HepG2 (cell line): ENCODE results near the gene CSF3R. TPM values are rescaled to one million over a fixed set of nuclear protein-coding genes. Genes with fewer than 3 reads are reported as not detected.

ENCODE experiments used
- CEBPB ChIP-seq: IDR thresholded peaks from 2 replicates; pipeline ENCODE4 v1.6.1; 2011; ENCODE audit warnings: low read depth, low read length, improper control_type of control experiment, borderline replicate concordance
- FOXJ3 ChIP-seq: sonication (generic); formaldehyde crosslinking; IDR thresholded peaks from 2 replicates; pipeline ENCODE4 v1.4.0; 2020; ENCODE audit warnings: missing genetic modification reagents, mild to moderate bottlenecking, borderline replicate concordance
- GABPB1 ChIP-seq: IDR thresholded peaks from 2 replicates; pipeline ENCODE4 v1.6.1; 2016; ENCODE audit warnings: mild to moderate bottlenecking, missing genetic modification reagents, moderate library complexity, missing compliant biosample characterization
- MEF2D ChIP-seq: sonication (generic); formaldehyde crosslinking; IDR thresholded peaks from 2 replicates; pipeline ENCODE4 v1.5.1; 2020; ENCODE audit warnings: mild to moderate bottlenecking, missing genetic modification reagents
- MIXL1 ChIP-seq: IDR thresholded peaks from 2 replicates; pipeline ENCODE4 v1.6.1; 2016
- TRIM24 ChIP-seq: sonication (generic); formaldehyde crosslinking; IDR thresholded peaks from 2 replicates; pipeline ENCODE4 v1.8.0; 2022; ENCODE audit warnings: mild to moderate bottlenecking, missing genetic modification reagents
- ZFX ChIP-seq: sonication (generic); formaldehyde crosslinking; IDR thresholded peaks from 2 replicates; pipeline ENCODE4 v1.4.0; 2020; ENCODE audit warnings: mild to moderate bottlenecking, low read depth, missing genetic modification reagents, moderate library complexity
- ZNF205 ChIP-seq: IDR thresholded peaks from 2 replicates; pipeline ENCODE4 v1.6.1; 2018; ENCODE audit warnings: missing biosample characterization, missing genetic modification reagents
- ZNF225 ChIP-seq: sonication (generic); formaldehyde crosslinking; IDR thresholded peaks from 2 replicates; pipeline ENCODE4 v1.4.0; 2020; ENCODE audit warnings: mild to moderate bottlenecking, missing genetic modification reagents
- ZNF230 ChIP-seq: sonication (generic); formaldehyde crosslinking; IDR thresholded peaks from 2 replicates; pipeline ENCODE4 v1.4.0; 2020; ENCODE audit warnings: mild to moderate bottlenecking, missing genetic modification reagents
- ZNF329 ChIP-seq: sonication (generic); formaldehyde crosslinking; IDR thresholded peaks from 2 replicates; pipeline ENCODE4 v1.9.0; 2021; ENCODE audit warnings: low read depth, mild to moderate bottlenecking, missing genetic modification reagents
- ZNF75D ChIP-seq: sonication (generic); formaldehyde crosslinking; IDR thresholded peaks from 2 replicates; pipeline ENCODE4 v1.8.1; 2023; ENCODE audit warnings: missing genetic modification reagents, mild to moderate bottlenecking, borderline replicate concordance
- polyA plus RNA-seq, 8 experiments: library from polyadenylated mRNA; depleted of rRNA in 3 of 8; stranded (reverse) in 7 of 8; unstranded in 1 of 8; fragments of >200 nt; fragmentation: Illumina TruSeq in 4 of 8; extraction: Trizol in 4 of 8; gene quantifications; 2 replicates each; pipeline versions ENCODE4 v1.2.1 to v1.2.3, GENCODE V29; 2011 to 2016; ENCODE audit warnings: low read depth in 4 of 8, missing spikeins in 1 of 8, mixed read lengths in 1 of 8; ENCODE audit not compliant: insufficient read depth in 1 of 8
- total RNA-seq, 5 experiments: library from RNA; depleted of rRNA; stranded (reverse); fragments of >200 nt; fragmentation: Illumina TruSeq; extraction: Trizol; gene quantifications; 2 replicates each; pipeline ENCODE4 v1.2.3, GENCODE V29; 2016; ENCODE audit warnings: low read depth in 1 of 5
- TF ChIP-seq, protein P1 (sequence below): IDR thresholded peaks from 2 replicates; pipeline ENCODE4 v1.6.1; 2016
- TF ChIP-seq, protein P2 (sequence below): sonication (generic); formaldehyde crosslinking; IDR thresholded peaks from 2 replicates; pipeline ENCODE4 v1.4.0; 2020; ENCODE audit warnings: missing genetic modification reagents
- TF ChIP-seq, protein P3 (sequence below): IDR thresholded peaks from 2 replicates; pipeline ENCODE4 v1.6.1; 2012; ENCODE audit warnings: inconsistent platforms
- TF ChIP-seq, protein P4 (sequence below): sonication (generic); formaldehyde crosslinking; IDR thresholded peaks from 2 replicates; pipeline ENCODE4 v1.5.0; 2020; ENCODE audit warnings: mild to moderate bottlenecking, low read depth, missing genetic modification reagents, borderline replicate concordance
- TF ChIP-seq, protein P5 (sequence below): sonication (generic); formaldehyde crosslinking; IDR thresholded peaks from 2 replicates; pipeline ENCODE4 v1.4.0; 2020; ENCODE audit warnings: missing genetic modification reagents
- TF ChIP-seq, protein P6 (sequence below): sonication (generic); formaldehyde crosslinking; IDR thresholded peaks from 2 replicates; pipeline ENCODE4 v1.5.1; 2020; ENCODE audit warnings: mild to moderate bottlenecking, missing genetic modification reagents, borderline replicate concordance

The CSF3R gene
- total and polyA plus RNA-seq, 2 of the 13 experiments (the other 11 are each of a cell fraction or from before 2014, with no cell fraction given), result 11.9 to 28.8 TPM

DNA sequence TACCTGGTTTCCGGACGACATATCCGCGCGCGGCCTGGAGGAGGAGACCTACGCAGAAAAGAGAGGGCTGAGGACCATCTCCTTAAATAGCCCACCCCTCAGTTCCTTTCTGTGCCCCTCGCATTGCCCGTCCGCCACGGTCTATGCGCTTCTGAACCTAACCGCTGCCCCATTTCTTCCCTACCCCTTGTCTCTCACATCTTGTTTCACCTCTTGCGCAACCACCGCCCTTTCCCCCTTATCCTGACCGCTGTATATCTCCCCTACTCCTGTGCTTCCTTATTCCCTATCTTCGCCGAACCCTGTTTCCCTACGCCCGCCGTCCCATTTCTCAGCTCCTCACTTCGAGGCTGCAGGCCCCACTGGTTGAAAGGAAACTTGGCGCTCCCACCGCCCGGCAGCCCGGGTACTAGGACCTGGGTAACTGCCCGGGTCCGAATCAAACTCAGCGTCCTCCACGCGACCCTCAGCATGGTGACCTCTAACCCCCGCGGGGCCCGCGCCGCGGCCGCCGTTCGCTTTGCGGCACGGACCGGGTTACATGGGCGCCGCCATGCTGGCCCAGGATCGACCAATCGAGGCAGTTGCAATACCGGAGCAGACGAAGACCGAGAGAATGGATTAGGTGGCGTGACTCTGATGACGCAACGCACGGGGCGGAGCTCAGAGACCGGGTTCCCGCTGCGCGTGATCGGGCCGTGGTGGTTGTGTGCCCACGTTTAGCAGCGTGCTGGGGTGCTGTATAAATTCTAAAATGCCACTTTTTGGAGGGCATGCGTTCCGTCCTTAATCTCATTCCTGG lies 18.7 kb downstream of the CSF3R start, which contains the start of gene MRPS15 (continued):
- TF ChIP-seq, protein P1, sequence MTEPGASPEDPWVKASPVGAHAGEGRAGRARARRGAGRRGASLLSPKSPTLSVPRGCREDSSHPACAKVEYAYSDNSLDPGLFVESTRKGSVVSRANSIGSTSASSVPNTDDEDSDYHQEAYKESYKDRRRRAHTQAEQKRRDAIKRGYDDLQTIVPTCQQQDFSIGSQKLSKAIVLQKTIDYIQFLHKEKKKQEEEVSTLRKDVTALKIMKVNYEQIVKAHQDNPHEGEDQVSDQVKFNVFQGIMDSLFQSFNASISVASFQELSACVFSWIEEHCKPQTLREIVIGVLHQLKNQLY, result peak; percentile 98
- TF ChIP-seq, protein P2, sequence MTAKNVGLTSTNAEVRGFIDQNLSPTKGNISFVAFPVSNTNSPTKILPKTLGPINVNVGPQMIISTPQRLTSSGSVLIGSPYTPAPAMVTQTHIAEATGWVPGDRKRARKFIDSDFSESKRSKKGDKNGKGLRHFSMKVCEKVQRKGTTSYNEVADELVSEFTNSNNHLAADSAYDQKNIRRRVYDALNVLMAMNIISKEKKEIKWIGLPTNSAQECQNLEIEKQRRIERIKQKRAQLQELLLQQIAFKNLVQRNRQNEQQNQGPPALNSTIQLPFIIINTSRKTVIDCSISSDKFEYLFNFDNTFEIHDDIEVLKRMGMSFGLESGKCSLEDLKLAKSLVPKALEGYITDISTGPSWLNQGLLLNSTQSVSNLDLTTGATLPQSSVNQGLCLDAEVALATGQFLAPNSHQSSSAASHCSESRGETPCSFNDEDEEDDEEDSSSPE (CRISPR knock-in tag), result peak; percentile 82
- TF ChIP-seq FOXJ3 (CRISPR knock-in tag) (peak; percentile 60), MEF2D (CRISPR knock-in tag) (peak; percentile 89), MIXL1 (peak; percentile 94), ZNF329 (CRISPR knock-in tag) (no peak; the same call in 1 of the 2 replicates), ZNF225 (CRISPR knock-in tag) (peak; percentile 81), ZNF205 (CRISPR knock-in tag) (peak; percentile 49; the same call in 1 of the 2 replicates), TRIM24 (CRISPR knock-in tag) (0 out of 2 replicates have a peak, but pooled peaks have one; percentile 58), ZFX (CRISPR knock-in tag) (peak; percentile 96), ZNF75D (CRISPR knock-in tag) (no peak), ZNF230 (CRISPR knock-in tag) (peak; percentile 91; the same call in 1 of the 2 replicates), GABPB1 (CRISPR knock-in tag) (peak; percentile 90), CEBPB (peak; percentile 100)
- TF ChIP-seq, protein P3, sequence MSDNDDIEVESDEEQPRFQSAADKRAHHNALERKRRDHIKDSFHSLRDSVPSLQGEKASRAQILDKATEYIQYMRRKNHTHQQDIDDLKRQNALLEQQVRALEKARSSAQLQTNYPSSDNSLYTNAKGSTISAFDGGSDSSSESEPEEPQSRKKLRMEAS, result peak; percentile 93
- TF ChIP-seq, protein P4, sequence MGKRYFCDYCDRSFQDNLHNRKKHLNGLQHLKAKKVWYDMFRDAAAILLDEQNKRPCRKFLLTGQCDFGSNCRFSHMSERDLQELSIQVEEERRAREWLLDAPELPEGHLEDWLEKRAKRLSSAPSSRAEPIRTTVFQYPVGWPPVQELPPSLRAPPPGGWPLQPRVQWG (CRISPR knock-in tag), result no peak
- TF ChIP-seq, protein P5, sequence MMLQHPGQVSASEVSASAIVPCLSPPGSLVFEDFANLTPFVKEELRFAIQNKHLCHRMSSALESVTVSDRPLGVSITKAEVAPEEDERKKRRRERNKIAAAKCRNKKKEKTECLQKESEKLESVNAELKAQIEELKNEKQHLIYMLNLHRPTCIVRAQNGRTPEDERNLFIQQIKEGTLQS (CRISPR knock-in tag), result peak; percentile 97
- TF ChIP-seq, protein P6, sequence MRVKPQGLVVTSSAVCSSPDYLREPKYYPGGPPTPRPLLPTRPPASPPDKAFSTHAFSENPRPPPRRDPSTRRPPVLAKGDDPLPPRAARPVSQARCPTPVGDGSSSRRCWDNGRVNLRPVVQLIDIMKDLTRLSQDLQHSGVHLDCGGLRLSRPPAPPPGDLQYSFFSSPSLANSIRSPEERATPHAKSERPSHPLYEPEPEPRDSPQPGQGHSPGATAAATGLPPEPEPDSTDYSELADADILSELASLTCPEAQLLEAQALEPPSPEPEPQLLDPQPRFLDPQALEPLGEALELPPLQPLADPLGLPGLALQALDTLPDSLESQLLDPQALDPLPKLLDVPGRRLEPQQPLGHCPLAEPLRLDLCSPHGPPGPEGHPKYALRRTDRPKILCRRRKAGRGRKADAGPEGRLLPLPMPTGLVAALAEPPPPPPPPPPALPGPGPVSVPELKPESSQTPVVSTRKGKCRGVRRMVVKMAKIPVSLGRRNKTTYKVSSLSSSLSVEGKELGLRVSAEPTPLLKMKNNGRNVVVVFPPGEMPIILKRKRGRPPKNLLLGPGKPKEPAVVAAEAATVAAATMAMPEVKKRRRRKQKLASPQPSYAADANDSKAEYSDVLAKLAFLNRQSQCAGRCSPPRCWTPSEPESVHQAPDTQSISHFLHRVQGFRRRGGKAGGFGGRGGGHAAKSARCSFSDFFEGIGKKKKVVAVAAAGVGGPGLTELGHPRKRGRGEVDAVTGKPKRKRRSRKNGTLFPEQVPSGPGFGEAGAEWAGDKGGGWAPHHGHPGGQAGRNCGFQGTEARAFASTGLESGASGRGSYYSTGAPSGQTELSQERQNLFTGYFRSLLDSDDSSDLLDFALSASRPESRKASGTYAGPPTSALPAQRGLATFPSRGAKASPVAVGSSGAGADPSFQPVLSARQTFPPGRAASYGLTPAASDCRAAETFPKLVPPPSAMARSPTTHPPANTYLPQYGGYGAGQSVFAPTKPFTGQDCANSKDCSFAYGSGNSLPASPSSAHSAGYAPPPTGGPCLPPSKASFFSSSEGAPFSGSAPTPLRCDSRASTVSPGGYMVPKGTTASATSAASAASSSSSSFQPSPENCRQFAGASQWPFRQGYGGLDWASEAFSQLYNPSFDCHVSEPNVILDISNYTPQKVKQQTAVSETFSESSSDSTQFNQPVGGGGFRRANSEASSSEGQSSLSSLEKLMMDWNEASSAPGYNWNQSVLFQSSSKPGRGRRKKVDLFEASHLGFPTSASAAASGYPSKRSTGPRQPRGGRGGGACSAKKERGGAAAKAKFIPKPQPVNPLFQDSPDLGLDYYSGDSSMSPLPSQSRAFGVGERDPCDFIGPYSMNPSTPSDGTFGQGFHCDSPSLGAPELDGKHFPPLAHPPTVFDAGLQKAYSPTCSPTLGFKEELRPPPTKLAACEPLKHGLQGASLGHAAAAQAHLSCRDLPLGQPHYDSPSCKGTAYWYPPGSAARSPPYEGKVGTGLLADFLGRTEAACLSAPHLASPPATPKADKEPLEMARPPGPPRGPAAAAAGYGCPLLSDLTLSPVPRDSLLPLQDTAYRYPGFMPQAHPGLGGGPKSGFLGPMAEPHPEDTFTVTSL (CRISPR knock-in tag), result peak; percentile 51; the same call in 1 of the 2 replicates
